CD1c-positive myeloid dendritic cell (primary cell): ENCODE measurements around the gene CAPN15.
A peak's percentile ranks its signal among the peaks of the same experiment; 100 is the strongest.
"Not testable (repeated sequence)": the region's sequence is repeated elsewhere in the genome, so short reads cannot be mapped to it uniquely, and the experiment has no call there.

Experiments
- DNase-seq: peaks from one replicate; pipeline ENCODE4 v3.0.0-alpha.2; 2016; ENCODE audit errors: extremely low spot score

The CAPN15 gene

DNA sequence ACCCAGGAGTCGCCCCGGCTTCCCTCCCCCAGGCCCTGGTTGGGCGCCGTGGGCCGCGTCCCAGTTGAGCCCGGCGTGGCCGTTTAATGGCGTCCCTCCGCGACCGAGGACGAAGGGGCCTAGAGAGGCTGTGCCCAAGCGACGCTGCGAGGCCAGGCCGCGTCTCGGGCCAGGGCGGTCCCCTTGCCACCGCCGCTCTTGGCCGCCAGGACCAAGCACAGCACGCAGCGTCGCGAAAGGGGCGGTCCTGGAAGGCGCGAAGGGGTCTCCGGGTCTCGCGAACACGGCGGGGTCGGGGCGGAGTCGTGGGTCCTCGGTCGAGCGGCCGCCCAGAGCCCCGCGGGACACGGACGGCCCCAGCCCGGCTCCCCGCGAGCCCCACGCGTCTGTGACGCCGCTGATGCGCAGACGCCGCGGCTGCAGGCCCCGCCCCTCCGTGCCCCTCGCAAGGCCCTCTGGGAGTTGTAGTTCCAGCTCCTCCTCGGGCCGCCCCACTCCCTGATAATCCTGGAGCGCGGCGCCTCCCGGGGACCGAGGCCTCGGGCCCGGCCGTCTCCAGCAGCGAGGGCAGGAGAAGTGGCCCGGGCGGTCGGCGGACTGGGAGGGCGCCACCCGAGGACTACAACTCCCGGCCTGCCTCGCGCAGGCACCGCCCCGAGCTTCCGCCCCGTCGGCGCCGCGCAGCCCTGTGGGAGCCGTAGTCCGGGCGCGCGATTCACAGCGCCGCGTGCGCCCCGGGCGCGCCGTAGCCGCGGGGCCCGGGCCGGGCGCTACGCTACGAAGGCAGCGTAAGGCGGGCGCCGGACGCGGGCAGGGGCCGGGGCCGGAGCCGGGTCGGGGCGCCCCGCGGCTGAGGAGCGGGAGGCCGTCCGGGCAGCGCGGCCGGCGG lies at the start of gene CAPN15:
Gene CAPN15, plus strand, starts transcription at position 698 of the 889 bp plus-strand sequence. CDS start 19,127 bp downstream, outside the sequence.
- peak; percentile 91 for DNase-seq

DNA sequence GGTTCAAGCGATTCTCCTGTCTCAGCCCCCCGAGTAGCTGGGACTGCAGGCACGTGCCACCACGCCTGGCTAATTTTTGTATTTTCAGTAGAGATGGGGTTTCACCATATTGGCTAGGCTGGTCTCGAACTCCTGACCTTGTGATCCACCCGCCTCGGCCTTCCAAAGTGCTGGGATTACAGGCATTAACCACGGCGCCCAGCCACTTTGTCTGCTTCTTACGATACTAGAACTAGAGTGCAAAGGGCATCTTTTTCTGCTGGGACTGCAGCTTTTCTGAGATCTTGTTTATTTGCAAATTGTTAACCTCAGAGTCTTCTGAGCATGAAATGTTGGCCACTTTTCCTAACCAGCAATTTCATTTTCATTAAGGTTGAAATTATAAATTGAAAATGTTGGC lies 49.2 kb upstream of the CAPN15 start:
- DNase-seq = not testable (repeated sequence)

DNA sequence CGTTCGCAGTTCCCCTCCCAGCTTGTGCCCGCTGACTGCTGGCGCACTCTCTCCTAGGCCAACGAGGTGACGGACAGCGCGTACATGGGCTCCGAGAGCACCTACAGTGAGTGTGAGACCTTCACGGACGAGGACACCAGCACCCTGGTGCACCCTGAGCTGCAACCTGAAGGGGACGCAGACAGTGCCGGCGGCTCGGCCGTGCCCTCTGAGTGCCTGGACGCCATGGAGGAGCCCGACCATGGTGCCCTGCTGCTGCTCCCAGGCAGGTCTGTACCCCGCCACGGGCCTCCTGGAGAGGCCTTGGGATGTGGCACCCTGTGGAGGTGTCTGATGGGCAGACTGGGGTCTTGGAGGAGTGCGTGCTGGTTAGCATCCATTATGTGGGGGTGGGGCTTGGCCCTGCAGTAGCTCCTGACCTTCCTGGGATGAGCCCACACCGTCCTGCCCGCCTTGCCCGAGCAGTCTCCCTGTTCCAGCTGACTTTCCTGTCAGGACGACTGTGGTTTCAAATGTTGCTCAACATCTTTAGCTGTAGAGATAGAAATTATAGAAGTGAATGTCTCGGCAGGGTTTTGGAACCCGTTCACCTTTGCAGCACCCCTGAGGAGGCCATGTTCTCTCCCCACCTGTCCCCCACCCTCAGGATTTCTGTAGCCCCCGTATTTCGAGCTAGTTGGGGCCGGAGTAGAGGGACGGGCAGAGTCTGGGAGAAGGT lies 44.9 kb upstream of the CAPN15 start:
- DNase-seq = no peak

DNA sequence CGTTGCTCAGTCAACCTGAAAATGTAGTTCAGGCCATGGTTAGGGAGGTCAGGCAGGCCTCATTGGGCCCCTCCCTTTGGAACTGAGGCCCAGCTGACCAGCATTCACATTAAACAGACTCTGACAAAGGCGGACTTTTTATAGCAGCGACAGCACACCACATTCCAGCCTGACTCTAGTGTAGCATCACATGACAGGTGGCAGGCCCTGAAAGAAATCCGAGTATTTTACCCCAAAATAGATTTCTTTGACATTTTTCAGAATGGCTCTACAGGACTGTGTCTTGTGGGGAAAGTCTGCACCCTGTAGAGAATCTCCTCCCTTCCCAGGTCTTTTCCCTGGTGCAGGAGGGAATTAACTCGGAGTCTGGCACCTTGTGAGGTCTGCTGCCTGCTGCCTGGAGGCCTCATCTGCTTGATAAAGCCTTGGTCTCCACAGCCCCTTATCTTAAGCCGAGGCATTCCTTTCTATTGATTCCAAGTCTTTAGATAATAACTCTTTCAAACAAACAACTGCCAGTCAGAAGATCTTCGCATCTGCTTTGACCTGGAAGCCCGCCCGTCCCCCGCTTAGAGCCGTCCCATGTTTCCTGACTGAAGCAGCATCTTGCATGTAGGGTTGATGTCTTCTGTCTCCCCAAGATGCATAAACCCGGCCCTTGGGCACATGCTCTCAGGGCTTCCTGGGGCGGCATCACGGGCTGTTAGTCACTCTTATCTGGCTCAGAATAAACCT lies 44.0 kb upstream of the CAPN15 start:
- DNase-seq = no peak

DNA sequence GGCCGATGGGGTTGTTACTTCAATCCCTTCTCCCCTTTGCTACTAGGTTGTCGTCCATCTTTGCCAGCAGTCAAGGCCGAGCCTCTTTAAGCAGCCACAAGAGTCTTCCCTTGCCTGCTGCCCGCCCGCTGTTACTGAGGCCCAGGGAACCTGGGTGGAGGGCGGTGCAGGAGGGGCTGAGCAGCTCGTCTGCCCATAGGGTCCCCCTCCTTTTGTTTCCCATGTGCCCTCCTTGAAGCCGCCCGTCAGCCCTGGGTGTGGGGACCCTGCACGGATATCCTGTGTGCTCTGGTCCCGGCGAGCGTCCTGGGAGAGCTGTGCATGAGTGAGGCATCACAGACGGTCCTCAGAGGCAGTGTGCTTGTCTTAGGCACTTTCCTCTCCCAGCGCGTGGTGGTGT lies 37.9 kb upstream of the CAPN15 start:
- DNase-seq = no peak

DNA sequence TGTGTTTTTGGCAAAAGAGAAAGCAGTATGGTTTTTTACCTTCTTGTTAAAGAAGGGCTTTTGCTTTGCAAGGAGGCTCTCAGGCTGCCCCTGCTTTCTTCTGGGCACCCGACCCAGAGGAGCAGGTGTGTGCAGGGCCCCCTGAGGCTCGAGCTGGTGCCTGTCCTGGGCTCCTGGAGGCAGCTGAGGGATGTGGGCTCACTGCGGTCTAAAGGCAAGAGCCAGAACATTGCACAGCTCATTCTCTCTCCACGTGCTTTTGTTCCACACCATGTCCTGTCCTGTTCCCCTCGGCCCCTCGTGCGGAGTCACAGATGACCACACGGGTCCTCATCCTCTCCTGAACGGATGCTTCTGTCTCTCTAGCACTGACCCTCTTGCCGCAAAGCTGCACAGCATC lies 36.7 kb upstream of the CAPN15 start:
- no peak for DNase-seq

DNA sequence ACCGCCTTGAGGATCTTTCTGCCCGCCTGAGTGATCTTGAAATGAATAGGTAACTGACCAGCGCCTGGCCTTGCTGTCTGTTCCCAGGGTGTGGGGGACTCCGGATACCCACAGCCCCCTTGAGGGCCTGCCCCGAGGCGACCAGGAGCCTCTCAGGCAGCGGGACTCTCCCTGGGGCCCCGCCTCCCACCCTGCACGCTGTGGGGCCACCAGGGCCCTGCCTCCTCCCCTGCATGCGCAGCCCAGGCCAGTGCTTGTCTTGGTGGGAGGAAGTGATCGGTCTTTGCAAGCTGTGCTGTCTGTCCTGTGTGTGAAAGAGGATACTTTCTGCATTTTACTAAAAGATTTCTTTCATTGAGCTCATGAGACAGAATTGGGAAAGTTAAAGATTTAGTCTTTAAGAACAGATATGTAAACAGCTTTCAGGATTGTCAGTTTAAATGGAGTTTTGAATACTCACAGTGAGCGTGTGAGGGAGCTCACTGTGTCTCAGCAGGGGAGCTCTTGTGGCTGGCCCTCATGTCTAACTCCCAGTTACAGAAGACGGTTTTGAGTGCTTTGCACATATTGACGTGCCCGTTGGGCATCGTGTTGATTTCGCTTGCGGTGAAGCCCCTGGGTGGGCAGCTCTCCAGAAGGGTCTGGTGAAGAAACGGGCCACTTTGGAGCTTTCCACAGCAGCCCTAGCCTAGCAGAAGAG lies 36.1 kb upstream of the CAPN15 start:
- no peak for DNase-seq

DNA sequence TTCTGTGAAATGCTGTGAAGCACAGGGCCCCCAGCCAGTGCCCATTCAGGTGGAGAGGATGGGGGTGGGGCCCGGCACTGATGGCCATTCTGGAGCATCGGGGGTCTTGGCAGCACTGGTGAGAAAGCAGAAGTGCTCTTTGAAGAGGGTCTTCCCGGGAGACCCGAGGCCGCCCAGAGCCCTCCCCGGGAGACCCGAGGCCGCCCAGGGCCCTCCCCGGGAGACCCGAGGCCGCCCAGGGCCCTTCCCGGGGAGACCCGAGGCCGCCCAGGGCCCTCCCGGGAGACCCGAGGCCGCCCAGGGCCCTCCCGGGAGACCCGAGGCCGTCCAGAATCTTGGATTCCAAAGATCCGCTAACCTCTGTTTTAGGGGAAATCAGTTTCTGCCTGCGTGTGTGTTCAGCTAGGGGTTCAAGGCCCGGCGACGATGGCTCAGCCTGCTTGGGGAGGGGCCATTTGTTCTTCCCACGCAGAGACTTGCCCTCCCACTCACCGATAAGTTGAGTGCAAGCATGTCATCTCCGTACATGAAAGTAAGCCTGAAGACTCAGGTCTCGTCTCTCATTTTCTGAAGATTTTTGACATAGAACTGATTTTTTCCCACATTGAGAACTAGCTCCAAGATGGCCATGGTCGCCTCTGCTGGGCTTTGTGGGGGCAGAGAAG lies 35.2 kb upstream of the CAPN15 start:
- DNase-seq = no peak

DNA sequence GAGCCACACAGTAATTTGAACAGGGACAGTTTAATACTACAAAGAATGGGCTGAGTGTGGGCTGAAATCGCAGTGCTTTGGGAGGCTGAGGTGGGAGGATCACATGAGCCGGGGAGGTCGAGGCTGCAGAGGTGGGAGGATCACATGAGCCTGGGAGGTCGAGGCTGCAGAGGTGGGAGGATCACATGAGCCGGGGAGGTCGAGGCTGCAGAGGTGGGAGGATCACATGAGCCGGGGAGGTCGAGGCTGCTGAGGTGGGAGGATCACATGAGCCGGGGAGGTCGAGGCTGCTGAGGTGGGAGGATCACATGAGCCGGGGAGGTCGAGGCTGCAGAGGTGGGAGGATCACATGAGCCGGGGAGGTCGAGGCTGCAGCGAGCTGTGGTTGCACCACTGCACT lies 32.8 kb upstream of the CAPN15 start:
- not testable (repeated sequence) for DNase-seq

DNA sequence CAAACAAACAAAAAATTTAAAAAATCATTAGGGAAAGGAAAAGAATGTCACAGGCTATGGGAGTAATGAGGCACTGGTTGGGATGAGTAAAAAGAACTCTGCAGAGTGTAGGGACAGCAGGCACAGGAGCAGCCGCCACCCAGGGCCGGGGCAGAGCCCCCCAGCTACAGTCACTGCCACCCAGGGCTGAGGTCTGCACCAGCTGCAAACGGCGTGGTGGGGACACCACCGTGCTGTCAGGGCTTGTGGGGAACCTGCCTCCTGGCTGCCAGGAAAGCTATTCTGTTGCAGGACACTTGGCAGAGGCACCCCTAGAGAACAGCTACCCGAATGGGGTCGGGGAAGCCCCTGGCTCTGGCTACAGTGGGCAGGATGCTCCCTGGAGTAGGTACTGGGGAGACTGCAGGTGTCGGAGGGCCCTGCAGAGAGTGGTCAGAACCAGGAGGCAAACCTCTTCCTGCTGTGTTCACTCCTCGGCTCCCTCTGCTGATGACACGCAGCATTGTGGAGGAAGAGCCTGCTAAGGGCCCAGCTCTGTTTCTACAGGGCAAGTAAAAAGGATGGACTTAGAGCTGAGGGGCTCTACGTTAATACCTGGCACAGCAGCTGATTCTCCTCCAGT lies 32.3 kb upstream of the CAPN15 start:
- peak; percentile 19 for DNase-seq

DNA sequence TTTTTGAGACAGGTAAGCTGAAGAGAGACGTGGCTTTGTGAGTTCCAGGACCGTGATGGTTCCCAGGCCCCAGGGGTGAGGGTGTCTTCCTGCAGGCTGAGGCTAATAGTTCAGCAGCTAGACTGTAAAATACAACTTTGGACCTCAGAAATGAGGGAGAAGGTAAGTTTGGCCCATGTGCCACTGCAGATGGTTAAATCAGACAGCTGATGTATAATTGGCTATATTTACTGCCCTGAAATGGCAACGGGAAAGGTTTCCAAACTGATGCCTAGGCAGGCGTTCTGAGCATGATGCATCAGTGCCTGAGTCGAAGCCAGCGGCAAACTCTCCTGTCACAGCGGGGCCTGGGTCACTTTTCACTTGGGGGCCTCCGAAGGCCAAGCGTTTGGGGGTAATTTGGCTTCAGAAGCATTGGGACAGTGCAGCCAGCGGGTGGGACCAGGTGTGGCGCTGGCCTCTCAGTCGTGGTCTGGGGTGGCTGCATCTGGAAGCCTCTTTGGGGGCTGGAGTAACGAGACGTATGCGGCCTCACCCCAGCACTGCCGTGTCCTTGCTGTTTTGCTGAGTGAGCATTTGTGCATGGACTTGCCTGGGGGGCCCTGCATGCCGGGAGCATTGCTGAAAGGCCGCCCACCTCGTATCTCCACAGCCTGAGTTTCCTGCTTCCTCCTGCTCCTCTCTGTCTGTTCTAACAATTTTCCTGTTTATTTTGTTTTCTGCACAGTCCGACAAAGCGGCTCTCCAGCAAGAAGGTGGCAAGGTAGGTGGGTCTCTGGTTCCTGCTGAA lies 31.2 kb upstream of the CAPN15 start:
- DNase-seq = no peak

DNA sequence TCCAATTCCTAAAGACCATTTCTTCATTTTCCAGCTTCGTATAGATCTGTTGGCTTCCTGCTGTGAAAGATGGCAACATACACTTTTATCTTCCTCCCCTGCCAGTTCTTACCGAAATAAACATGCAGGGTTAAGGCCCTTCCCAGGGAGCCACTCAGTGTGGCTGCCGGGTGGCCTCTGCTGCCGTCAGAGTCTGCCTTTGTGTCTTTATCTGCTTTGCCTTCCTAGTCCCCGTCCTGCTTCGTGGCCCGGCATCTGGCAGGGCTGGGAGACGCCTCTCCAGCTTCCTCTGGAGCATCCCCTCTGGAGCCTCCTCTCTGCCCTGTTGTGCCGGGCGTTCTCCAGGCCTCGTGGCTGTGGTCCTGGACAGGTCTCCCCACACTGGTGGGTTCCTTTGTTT lies 30.3 kb upstream of the CAPN15 start:
- no peak for DNase-seq

DNA sequence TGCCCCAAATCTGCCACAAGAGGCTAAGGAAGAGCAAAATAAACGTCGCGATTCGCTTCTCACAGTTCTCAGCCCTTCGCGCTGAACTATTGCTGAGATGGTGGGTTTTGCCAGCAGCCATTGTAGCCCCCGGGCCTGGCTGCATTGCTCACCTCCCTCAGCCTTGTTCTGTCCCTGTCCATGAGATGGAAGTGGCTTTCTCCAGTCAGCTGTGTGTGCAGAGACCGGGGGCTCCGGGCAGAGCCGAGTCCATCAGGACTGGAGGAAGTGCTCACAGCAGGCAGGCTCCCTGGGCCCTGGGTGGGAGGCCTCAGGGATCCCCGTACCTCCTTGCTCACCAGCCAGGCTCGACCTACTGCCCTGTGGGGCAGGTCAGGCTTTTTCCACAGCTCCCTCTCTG lies 27.6 kb upstream of the CAPN15 start:
- DNase-seq = no peak

DNA sequence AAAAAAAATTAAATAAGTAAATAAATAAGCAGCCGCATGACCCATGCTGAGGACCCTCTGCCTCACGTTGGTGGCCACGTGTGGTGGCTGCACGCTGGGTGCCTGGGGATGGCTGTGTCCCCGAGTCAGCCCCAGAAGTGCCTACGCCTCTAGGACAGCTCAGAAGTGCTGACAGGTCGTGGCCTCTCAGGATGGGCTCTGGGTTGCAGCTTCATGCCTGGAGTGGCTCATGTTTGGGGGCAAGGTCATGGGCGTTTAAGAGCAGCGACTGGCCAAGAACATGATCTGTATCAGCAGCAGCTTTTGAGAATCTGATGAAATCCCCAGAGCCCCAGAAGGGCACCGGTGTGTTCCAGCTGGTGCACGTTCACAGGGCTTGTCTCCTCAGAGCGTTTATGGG lies 26.8 kb upstream of the CAPN15 start:
- DNase-seq = no peak

DNA sequence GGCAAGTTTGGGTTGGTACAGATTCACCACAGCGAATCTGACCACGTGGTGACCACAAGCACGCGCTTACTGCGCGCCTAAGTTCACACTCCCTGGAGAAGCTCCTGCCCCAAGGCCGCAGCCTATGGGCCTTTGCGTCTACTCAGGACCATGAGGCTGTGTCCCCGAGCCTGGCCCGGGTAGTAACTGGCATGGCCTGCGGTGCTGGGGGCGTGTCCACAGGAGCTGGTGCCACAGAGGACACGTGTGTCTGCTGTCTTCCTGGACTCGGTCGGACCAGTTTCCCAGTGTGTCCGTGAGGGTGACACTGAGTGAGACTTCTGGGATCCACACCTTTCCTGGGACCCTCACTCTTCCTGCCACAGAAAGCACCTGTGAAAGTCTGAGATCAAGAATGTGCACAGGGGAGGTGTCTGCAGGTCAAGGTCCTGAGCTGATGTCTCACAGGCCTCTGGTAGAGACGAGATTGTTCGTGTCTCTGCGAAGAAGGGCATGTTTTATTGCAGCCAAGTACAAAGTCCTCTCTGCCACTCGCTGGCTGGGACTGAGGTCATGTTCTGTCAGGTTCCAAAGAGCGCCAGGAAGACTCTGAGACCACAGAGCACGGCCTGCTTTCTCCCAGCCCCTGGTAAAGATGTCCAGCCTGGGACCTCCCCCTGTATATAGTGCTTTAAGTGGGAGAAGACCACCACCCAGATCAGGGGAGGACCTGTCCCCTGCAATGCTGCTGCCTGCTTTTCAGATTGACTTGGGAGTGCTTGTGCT lies 25.2 kb upstream of the CAPN15 start:
- DNase-seq = no peak

DNA sequence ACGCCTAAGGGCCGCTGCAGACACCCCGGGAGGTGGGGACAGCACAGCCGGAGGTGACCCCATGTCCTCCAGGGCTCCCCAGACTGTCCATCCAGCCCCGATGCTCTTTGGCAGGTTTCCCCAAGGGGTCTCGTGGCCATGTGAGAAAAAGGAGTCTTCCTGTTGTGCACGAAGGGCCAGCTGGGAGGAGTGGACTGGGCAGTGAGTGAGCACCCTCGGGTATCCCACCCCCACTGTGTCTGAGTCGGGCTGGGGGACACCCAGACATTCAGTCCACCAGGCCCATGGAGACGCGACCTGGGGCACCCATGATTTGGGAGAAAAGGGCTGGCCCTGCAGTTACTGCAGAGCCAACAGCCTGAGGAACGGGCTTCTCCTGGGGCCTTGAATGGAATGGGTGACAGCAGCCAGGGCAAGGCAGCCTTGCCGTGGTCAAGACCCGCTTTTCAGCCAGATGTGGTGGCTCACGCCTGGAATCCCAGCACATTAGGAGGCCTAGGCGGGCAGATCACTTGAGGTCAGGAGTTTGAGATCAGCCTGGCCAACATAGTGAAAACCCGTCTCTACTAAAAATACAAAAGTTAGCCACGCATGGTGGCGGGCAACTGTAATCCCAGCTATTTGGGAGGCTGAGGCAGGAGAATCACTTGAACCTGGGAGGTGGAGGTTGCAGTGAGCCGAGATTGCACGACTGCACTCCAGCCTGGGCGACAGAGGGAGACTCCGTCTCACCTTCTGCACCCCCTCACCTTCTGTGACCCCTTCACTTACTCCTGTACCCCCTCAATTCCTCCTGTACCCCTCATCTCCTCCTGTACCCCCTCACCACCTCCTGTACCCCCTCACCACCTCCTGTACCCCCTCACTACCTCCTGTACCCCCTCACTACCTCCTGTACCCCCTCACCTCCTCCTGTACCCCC lies 24.1 kb upstream of the CAPN15 start:
- no peak for DNase-seq

DNA sequence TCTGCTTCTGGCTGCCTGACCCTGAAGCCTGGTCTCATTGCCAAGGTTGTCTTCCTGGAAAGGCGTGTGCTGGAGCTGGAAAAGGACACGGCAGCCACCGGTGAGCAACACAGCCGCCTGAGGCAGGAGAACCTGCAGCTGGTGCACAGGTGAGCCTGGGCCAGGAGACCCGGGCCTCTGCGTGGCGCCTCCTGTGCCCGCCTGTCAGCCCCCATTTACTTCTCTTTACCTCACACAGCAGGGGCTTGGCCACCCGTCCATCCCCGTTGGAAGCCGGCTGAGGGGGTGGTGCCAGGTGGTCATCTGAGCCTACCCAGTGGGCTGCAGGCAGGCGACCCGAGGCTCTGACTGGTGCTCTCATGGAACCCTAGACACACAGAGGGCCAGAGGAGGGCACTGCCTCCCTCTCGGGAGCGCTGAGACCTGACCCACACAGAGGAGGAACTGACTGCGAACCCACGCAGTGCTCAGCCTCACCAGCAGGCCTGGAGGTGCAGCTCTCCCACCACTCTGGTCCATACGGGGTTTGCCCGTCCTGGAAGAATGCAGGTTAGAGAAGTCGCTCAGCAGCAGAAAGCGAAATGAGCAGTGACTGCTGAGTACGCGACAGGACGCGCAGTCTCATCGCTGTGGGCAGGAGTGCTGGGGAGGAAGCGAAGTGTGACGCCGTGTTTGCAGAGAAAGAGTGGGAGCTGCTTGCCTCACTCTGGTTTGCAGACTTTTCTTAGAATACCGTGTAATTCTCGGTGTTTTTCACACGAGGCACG lies 21.9 kb upstream of the CAPN15 start:
- DNase-seq = peak; percentile 11

DNA sequence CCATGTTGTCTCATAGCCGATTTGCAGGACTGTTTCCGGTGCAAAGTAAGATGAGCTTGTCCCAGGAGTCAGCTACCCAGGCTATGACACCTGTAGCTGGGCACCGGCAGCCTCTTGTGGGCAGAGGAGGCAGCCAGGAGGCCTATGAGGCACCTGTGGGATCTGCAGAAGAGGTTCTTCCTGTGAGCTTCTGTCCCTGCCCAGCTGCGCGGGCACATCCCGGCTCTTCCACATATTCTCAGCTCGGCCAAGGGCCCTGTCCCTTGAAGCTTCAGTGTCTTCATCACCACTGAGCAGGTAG lies 21.3 kb upstream of the CAPN15 start:
- no peak for DNase-seq
